Lung (tissue), 16 donors: ENCODE data around the gene UGT1A3. TPM values are rescaled to one million over a fixed set of nuclear protein-coding genes. Genes with fewer than 3 reads are reported as not detected.

Experiments
- ATAC-seq: fragments of 200-7000 bp; cut with Tn5 transposase; one replicate; pipeline ENCODE4 v1.9.1; 2020; ENCODE audit warnings: moderate number of reproducible peaks; ENCODE audit not compliant: insufficient read depth, low FRiP score
- DNase-seq, 3 donors: peaks; one replicate each; pipeline ENCODE4 v3.0.0-alpha.2; 2013 to 2017
- H3K27ac ChIP-seq, 2 donors: one replicate each; pipeline ENCODE4 v1.5.1; 2013; ENCODE audit warnings: mild to moderate bottlenecking in 2 of 2, moderate library complexity in 2 of 2, control low read depth in 1 of 2, inconsistent platforms in 1 of 2, low read depth in 1 of 2, low read length in 1 of 2
- H3K27me3 ChIP-seq, 3 donors: one replicate each; pipeline ENCODE4 v1.5.1; 2013; ENCODE audit warnings: low read length in 2 of 3; ENCODE audit not compliant: control insufficient read depth in 3 of 3, insufficient read depth in 3 of 3
- H3K36me3 ChIP-seq, 4 donors: one replicate each; pipeline ENCODE4 v1.5.1; 2013; ENCODE audit warnings: low read length in 4 of 4, mild to moderate bottlenecking in 1 of 4, moderate library complexity in 1 of 4; ENCODE audit not compliant: control insufficient read depth in 4 of 4, insufficient read depth in 4 of 4
- H3K4me1 ChIP-seq, 5 donors: one replicate each; pipeline ENCODE4 v1.5.1; 2013; ENCODE audit warnings: low read length in 5 of 5, mild to moderate bottlenecking in 2 of 5, moderate library complexity in 1 of 5; ENCODE audit not compliant: control insufficient read depth in 5 of 5, insufficient read depth in 5 of 5
- H3K4me3 ChIP-seq: one replicate; pipeline ENCODE4 v1.5.1; 2013; ENCODE audit warnings: mild to moderate bottlenecking, control low read depth, moderate library complexity
- H3K9ac ChIP-seq, 2 donors: one replicate each; pipeline ENCODE4 v1.5.1; 2013; ENCODE audit warnings: low read length in 2 of 2, control low read depth in 1 of 2; ENCODE audit not compliant: insufficient read depth in 1 of 2
- H3K9me3 ChIP-seq, 4 donors: one replicate each; pipeline ENCODE4 v1.5.1; 2013; ENCODE audit warnings: low read length in 3 of 4, mild to moderate bottlenecking in 1 of 4, moderate library complexity in 1 of 4; ENCODE audit not compliant: control insufficient read depth in 4 of 4, insufficient read depth in 3 of 4
- CTCF ChIP-seq: IDR thresholded peaks from 2 replicates; pipeline ENCODE4 v1.5.1; 2012; ENCODE audit warnings: mild to moderate bottlenecking; ENCODE audit errors: control extremely low read depth, extremely low read depth
- WGBS, 2 donors: extraction: QIAGEN DNeasy Blood & Tissue Kit; methylation state at CpG; one replicate each; pipeline ENCODE4 v1.1.7; 2013; 5-methylcytosine and 5-hydroxymethylcytosine counted together
- long read RNA-seq, 5 donors: transcript quantifications; one replicate each; lab custom pipeline, GENCODE V29; 2026
- polyA plus RNA-seq, 2 donors: library from polyadenylated mRNA; stranded (reverse); fragments of 200-250 nt; gene quantifications; one replicate each; pipeline ENCODE4 v1.2.1, GENCODE V29; 2013
- total RNA-seq, 2 donors: library from RNA; depleted of rRNA in 1 of 2; stranded (reverse); fragments of >200 nt in 1 of 2; gene quantifications; one replicate each; pipeline ENCODE4 v1.2.1, GENCODE V29; 2014 to 2021
- donor health status: control.
- donor health status: control.
- donor health status: Bipolar disorder and iron deficiency.
- donor health status: healthy.
- donor health status: DM: yes; HTN: yes; CAD: no.

Gene UGT1A3
- total RNA-seq (not detected), polyA plus RNA-seq (not detected)
- long read RNA-seq, donor 1: 0 reads
- long read RNA-seq, donor 2: 0 reads
- long read RNA-seq, donor 3: 0 reads
- long read RNA-seq, donor 4: 0 reads
- long read RNA-seq, donor 5: 0 reads

DNA sequence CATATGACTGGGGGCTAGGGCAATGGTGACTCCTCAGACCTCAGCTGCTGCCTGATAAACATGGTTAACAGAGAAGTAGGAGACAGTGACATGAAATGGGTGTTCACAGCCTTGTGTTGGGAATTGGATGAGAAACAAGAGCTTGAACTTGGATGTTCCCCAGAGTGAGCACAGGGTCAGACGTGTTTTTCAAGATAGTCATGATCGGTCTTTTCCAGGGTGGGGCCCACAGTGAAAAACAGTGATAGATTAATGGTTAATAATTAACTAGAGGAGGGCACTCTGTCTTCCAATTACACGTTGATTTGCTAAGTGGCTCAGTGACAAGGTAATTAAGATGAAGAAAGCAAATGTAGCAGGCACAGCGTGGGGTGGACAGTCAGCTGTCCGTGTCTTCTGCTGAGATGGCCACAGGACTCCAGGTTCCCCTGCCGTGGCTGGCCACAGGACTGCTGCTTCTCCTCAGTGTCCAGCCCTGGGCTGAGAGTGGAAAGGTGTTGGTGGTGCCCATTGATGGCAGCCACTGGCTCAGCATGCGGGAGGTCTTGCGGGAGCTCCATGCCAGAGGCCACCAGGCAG lies at the start of gene UGT1A3:
TSS of gene UGT1A3 (plus strand) at position 320 of the 579 bp plus-strand sequence. CDS start at position 405, 85 bp downstream.
- no peak for ATAC-seq
- H3K4me3 ChIP-seq: no peak within 1 kb of the TSS
- H3K4me1 ChIP-seq: no peaks in the 10 kb centered on the region
- DNase-seq: no peak
- no peak within 1 kb of the TSS for H3K27ac ChIP-seq
- no peak for TF ChIP-seq CTCF
- no peaks in the 10 kb centered on the region for H3K36me3 ChIP-seq
- H3K9ac ChIP-seq: no peak within 1 kb of the TSS
- H3K27me3 ChIP-seq: no peaks in the 10 kb centered on the region
- WGBS, 2 donors: 77 to 92% methylated on average over 8 of the region's 8 CpGs
- peaks cover 0 to 4% (median 0%) of the 10 kb centered on the region in 4 donors for H3K9me3 ChIP-seq

DNA sequence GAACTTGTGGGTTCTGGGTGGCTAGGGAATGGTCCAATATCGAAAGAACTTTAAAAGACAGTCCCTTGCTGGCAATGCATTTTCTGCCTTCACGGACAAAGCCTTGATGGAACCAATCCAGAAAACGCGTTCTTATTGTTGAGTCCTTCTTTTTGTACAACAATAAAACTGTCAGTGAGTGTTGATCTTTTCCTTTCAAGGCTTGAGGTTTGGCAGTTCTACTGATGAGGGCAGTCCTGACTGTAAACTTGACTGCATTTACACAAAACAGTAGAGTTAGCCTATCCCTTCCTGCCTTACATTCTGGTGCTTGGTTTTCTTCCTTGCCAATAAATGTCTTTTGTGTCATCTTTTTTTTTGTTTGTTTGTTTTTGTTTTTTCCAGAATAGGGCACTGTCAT lies 49.6 kb upstream of the UGT1A3 start:
- DNase-seq: no peak
- Histone ChIP-seq H3K27me3 (no peaks in the 10 kb centered on the region), H3K9ac (no peak overlapping the region), H3K4me1 (no peaks in the 10 kb centered on the region), H3K4me3 (no peak overlapping the region), H3K27ac (no peak overlapping the region), H3K9me3 (no peaks in the 10 kb centered on the region), H3K36me3 (no peaks in the 10 kb centered on the region)
- 68 to 82% methylated on average over 4 of the region's 4 CpGs for WGBS, 2 donors
- no peak for TF ChIP-seq CTCF
- ATAC-seq: no peak

GRCh38 chr2:233680361-233681045 lies 48.3 kb upstream of the UGT1A3 start:
- H3K27ac ChIP-seq: no peak overlapping the region
- 83 to 90% methylated on average over 4 of the region's 4 CpGs for WGBS, 2 donors
- no peak for DNase-seq
- TF ChIP-seq CTCF: no peak
- H3K4me3 ChIP-seq: no peak overlapping the region
- no peak overlapping the region for H3K9ac ChIP-seq
- H3K9me3 ChIP-seq: no peaks in the 10 kb centered on the region
- H3K36me3 ChIP-seq: no peaks in the 10 kb centered on the region
- H3K27me3 ChIP-seq: no peaks in the 10 kb centered on the region
- no peak for ATAC-seq
- H3K4me1 ChIP-seq: no peaks in the 10 kb centered on the region
